ENCODE measurements around the gene CCDC110. TPM values are rescaled to one million over a fixed set of nuclear protein-coding genes. Genes with fewer than 3 reads are reported as not detected.

Gene CCDC110
- total and polyA plus RNA-seq, 2 donors (not counting 3 experiments of a cell fraction or from before 2014, with no cell fraction given): 0.25 to 0.71 TPM

DNA sequence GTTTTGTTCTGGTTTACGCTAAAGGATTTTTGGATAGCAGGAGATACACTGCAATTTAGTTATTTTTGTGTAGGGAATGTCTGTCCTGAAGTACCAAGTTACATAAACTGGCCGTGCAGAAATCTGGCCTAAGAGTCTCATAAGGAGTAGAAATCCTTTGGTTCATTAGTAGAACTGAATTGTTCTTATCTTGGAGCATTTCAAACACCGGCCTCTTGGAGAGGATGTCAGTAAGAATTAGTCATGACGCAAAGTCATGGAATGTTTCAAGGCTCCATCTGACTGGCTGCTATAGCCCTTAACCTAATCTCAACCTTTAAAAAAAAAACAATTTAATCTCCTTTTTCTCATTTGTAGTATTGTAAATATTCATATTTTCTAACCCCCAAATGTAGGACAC is 48.6 kb upstream of the CCDC110 start:
- intact Hi-C loops (cut with micrococcal nuclease) (no loop called here), dilution Hi-C loops (cut with MboI; ENCODE audit: extremely low pct_ligation_motif_present, low sequenced_read_pairs) (no loop called here)
- Histone ChIP-seq H3K79me2 (ENCODE audit: control insufficient read depth, insufficient read depth, low read length) (no peaks in the 10 kb centered on the region), H3K9me1 (replicated peaks; ENCODE audit: control insufficient read depth, extremely low read depth, insufficient read depth, low read length) (no peaks in the 10 kb centered on the region), H3K4me3 (replicated peaks in 1 of 3; ENCODE audit: insufficient read depth in 1 of 3, low read depth in 1 of 3, low read length in 3 of 3) (no peak overlapping the region), H3K9me3 (replicated peaks; ENCODE audit: control insufficient read depth, insufficient read depth, low read length) (no peaks in the 10 kb centered on the region), H3K36me3 (ENCODE audit: control insufficient read depth in 2 of 2, extremely low read depth in 1 of 2, insufficient read depth in 2 of 2, low read length in 2 of 2) (no peaks in the 10 kb centered on the region), H4K20me1 (replicated peaks; ENCODE audit: control insufficient read depth, extremely low read depth, insufficient read depth, low read length) (no peaks in the 10 kb centered on the region), H3K27ac (ENCODE audit: insufficient read depth, low read depth, low read length) (no peak overlapping the region), H3K27me3 (ENCODE audit: control insufficient read depth in 2 of 2, insufficient read depth in 2 of 2, low read length in 2 of 2) (no peaks in the 10 kb centered on the region), H3K4me2 (ENCODE audit: insufficient read depth, low read length) (peak overlapping the region; percentile 27), H3K9ac (replicated peaks; ENCODE audit: extremely low read depth, insufficient read depth, low read length) (no peak overlapping the region), H2AFZ (ENCODE audit: low read depth, low read length) (peak overlapping the region; percentile 41), H3K4me1 (ENCODE audit: control insufficient read depth, extremely low read depth, insufficient read depth, low read length) (peaks cover 20% of the 10 kb centered on the region)
- DNase-seq (ENCODE audit: low read depth, low spot score) (peak; percentile 70), FAIRE-seq (peak; percentile 91)
- TF ChIP-seq JUN (IDR thresholded peaks at IDR 0.05; ENCODE audit: borderline replicate concordance, insufficient read depth, insufficient read length, low read depth) (peak; percentile 22), FOS (IDR thresholded peaks at IDR 0.05; ENCODE audit: borderline replicate concordance, insufficient read depth, low read length) (peak; percentile 56), GATA2 (IDR thresholded peaks at IDR 0.05; ENCODE audit: insufficient read depth, insufficient read length, low read depth, low read length) (peak; percentile 67), POLR2AphosphoS5 (IDR thresholded peaks at IDR 0.05; ENCODE audit: insufficient read depth, low read depth, low read length) (no peak)
- POLR2A ChIA-PET: interaction anchor here (0.6 kb wide), 1 partner anchor 16 kb away, joined by 6 read pairs; no protein-coding TSS in a partner anchor
- CTCF ChIA-PET: interaction anchor here (3.7 kb wide), 1 partner anchor 14 kb away, joined by 24 read pairs; the partner anchor contains the start of gene PDLIM3
- no TSS peak for BruUV-seq (replicated peaks)

DNA sequence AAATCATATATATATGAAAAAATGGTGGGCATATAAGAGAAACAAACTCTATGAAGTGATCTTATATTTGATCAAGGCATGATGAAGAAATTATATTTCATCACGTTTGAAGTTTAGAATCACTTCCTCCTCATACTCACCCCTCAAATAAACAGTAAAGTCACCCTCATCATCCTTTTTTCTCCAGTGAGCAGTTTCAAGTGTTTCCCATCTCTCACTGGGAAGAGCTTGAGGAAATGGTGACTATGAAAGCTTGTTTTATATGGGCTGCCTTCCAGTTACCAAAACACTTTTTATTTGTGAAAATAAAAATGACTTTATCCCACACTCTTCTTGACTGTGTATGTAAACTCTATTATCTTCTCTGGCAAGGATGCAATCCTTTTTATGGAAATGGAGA is 47.0 kb upstream of the CCDC110 start:
- no peak overlapping the region for H3K27ac ChIP-seq (ENCODE audit: insufficient read depth, low read depth, low read length)
- H3K4me3 ChIP-seq (replicated peaks in 1 of 3; ENCODE audit: insufficient read depth in 1 of 3, low read depth in 1 of 3, low read length in 3 of 3): no peak overlapping the region
- H3K9me3 ChIP-seq (replicated peaks; ENCODE audit: control insufficient read depth, insufficient read depth, low read length): no peaks in the 10 kb centered on the region
- ChIA-PET POLR2A (no interaction called here), CTCF (interaction anchor here (1.0 to 3.7 kb wide), 4 partner anchors 9 to 79 kb away, joined by 3 to 24 read pairs (median 5); partner anchors contain the start of gene PDLIM3)
- peak; percentile 65 for FAIRE-seq
- dilution Hi-C loops (cut with MboI; ENCODE audit: extremely low pct_ligation_motif_present, low sequenced_read_pairs): no loop called here
- intact Hi-C loops (cut with micrococcal nuclease): no loop called here
- no peaks in the 10 kb centered on the region for H3K79me2 ChIP-seq (ENCODE audit: control insufficient read depth, insufficient read depth, low read length)
- no peak overlapping the region for H2AFZ ChIP-seq (ENCODE audit: low read depth, low read length)
- TF ChIP-seq FOS (IDR thresholded peaks at IDR 0.05; ENCODE audit: borderline replicate concordance, insufficient read depth, low read length): no peak
- no peak for TF ChIP-seq JUN (IDR thresholded peaks at IDR 0.05; ENCODE audit: borderline replicate concordance, insufficient read depth, insufficient read length, low read depth)
- TF ChIP-seq POLR2A (IDR thresholded peaks at IDR 0.05; ENCODE audit: low read depth, low read length): no peak
- TF ChIP-seq, protein P1, sequence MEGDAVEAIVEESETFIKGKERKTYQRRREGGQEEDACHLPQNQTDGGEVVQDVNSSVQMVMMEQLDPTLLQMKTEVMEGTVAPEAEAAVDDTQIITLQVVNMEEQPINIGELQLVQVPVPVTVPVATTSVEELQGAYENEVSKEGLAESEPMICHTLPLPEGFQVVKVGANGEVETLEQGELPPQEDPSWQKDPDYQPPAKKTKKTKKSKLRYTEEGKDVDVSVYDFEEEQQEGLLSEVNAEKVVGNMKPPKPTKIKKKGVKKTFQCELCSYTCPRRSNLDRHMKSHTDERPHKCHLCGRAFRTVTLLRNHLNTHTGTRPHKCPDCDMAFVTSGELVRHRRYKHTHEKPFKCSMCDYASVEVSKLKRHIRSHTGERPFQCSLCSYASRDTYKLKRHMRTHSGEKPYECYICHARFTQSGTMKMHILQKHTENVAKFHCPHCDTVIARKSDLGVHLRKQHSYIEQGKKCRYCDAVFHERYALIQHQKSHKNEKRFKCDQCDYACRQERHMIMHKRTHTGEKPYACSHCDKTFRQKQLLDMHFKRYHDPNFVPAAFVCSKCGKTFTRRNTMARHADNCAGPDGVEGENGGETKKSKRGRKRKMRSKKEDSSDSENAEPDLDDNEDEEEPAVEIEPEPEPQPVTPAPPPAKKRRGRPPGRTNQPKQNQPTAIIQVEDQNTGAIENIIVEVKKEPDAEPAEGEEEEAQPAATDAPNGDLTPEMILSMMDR (IDR thresholded peaks at IDR 0.05; ENCODE audit: extremely low read depth in 1 of 2, insufficient read depth in 1 of 2, low read depth in 1 of 2, low read length in 2 of 2): no peak
- no peak for TF ChIP-seq POLR2AphosphoS5 (IDR thresholded peaks at IDR 0.05; ENCODE audit: insufficient read depth, low read depth, low read length)
- no peak for TF ChIP-seq EZH2 (IDR thresholded peaks at IDR 0.05; ENCODE audit: borderline replicate concordance, low read depth, low read length, severe bottlenecking)
- TF ChIP-seq GATA2 (IDR thresholded peaks at IDR 0.05; ENCODE audit: insufficient read depth, insufficient read length, low read depth, low read length): peak; percentile 5
- H3K36me3 ChIP-seq (ENCODE audit: control insufficient read depth in 2 of 2, extremely low read depth in 1 of 2, insufficient read depth in 2 of 2, low read length in 2 of 2): no peaks in the 10 kb centered on the region
- no TSS peak for BruUV-seq (replicated peaks)
- H3K4me1 ChIP-seq (ENCODE audit: control insufficient read depth, extremely low read depth, insufficient read depth, low read length): peaks cover 28% of the 10 kb centered on the region
- no peaks in the 10 kb centered on the region for H3K27me3 ChIP-seq (ENCODE audit: control insufficient read depth in 2 of 2, insufficient read depth in 2 of 2, low read length in 2 of 2)
- no peaks in the 10 kb centered on the region for H4K20me1 ChIP-seq (replicated peaks; ENCODE audit: control insufficient read depth, extremely low read depth, insufficient read depth, low read length)
- no peak overlapping the region for H3K9ac ChIP-seq (replicated peaks; ENCODE audit: extremely low read depth, insufficient read depth, low read length)
- no peak overlapping the region for H3K4me2 ChIP-seq (ENCODE audit: insufficient read depth, low read length)
- DNase-seq (ENCODE audit: low read depth, low spot score): peak; percentile 36
- no peaks in the 10 kb centered on the region for H3K9me1 ChIP-seq (replicated peaks; ENCODE audit: control insufficient read depth, extremely low read depth, insufficient read depth, low read length)

Data from endothelial cell of umbilical vein (primary cell).